NB4 (cell line): ENCODE measurements around the gene CNTNAP4.

ENCODE experiments used
- MYC ChIP-seq: IDR thresholded peaks from 2 replicates; pipeline ENCODE4 v1.6.1; 2011; ENCODE audit warnings: low read depth, low read length
- TF ChIP-seq, protein P1 (sequence below): IDR thresholded peaks from one replicate; pipeline ENCODE4 v1.5.1; 2012; ENCODE audit warnings: low read depth, low read length

DNA sequence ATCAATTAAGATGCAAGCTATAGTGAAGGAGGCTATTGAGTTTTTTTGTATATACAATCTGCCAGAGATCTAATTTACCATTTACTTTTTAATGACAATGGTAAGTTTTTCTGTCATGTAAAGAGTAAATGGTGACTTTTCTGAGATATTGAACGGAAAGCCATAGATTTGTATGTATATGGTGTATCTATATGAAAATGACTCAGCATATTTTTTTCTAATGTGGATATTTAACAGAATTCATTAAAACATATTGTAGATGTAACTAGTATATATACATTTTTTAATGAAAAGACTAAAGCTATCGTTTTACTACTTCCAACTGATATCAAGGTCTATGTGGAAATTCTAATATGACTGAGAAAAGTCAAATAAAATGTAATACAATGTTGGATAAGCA is 34.1 kb downstream of the CNTNAP4 start:
- TF ChIP-seq, protein P1, sequence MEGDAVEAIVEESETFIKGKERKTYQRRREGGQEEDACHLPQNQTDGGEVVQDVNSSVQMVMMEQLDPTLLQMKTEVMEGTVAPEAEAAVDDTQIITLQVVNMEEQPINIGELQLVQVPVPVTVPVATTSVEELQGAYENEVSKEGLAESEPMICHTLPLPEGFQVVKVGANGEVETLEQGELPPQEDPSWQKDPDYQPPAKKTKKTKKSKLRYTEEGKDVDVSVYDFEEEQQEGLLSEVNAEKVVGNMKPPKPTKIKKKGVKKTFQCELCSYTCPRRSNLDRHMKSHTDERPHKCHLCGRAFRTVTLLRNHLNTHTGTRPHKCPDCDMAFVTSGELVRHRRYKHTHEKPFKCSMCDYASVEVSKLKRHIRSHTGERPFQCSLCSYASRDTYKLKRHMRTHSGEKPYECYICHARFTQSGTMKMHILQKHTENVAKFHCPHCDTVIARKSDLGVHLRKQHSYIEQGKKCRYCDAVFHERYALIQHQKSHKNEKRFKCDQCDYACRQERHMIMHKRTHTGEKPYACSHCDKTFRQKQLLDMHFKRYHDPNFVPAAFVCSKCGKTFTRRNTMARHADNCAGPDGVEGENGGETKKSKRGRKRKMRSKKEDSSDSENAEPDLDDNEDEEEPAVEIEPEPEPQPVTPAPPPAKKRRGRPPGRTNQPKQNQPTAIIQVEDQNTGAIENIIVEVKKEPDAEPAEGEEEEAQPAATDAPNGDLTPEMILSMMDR, result no peak
- no peak for TF ChIP-seq MYC
